Right lung (tissue), 10 donors: ENCODE measurements around the gene OSBPL2. TPM values are rescaled to one million over a fixed set of nuclear protein-coding genes. Genes with fewer than 3 reads are reported as not detected.

Source experiments
- DNase-seq, 2 donors: peaks; one replicate each; pipeline ENCODE4 v3.0.0-alpha.2; 2013
- long read RNA-seq, 8 donors: transcript quantifications; one replicate each; lab custom pipeline, GENCODE V29; 2026
- polyA plus RNA-seq, 5 donors: library from polyadenylated mRNA; unstranded; fragments of 120-200 nt; gene quantifications; one replicate each; pipeline versions ENCODE4 v1.2.1 to v1.2.3, GENCODE V29; 2013; ENCODE audit warnings: inconsistent platforms in 1 of 5, low replicate concordance in 1 of 5; ENCODE audit not compliant: insufficient read length in 5 of 5, insufficient read depth in 1 of 5

OSBPL2 gene
- polyA plus RNA-seq: 10 to 100 TPM; 25.8 to 32.7 (median 29.1) TPM
- long read RNA-seq, donor 1, full-length matches to known transcripts: 7 of 7 reads
- long read RNA-seq, donor 1, partial matches to known transcripts: 0 of 7 reads
- long read RNA-seq, donor 1, other reads (novel, unspliced or antisense): 0 of 7 reads
- long read RNA-seq, donor 2, full-length matches to known transcripts: 4 of 4 reads
- long read RNA-seq, donor 2, partial matches to known transcripts: 0 of 4 reads
- long read RNA-seq, donor 2, other reads (novel, unspliced or antisense): 0 of 4 reads
- long read RNA-seq, donor 3, full-length matches to known transcripts: 1 of 1 reads
- long read RNA-seq, donor 3, partial matches to known transcripts: 0 of 1 reads
- long read RNA-seq, donor 3, other reads (novel, unspliced or antisense): 0 of 1 reads
- long read RNA-seq, donor 4, full-length matches to known transcripts: 3 of 3 reads
- long read RNA-seq, donor 4, partial matches to known transcripts: 0 of 3 reads
- long read RNA-seq, donor 4, other reads (novel, unspliced or antisense): 0 of 3 reads
- long read RNA-seq, donor 5: 0 reads
- long read RNA-seq, donor 6, full-length matches to known transcripts: 4 of 4 reads
- long read RNA-seq, donor 6, partial matches to known transcripts: 0 of 4 reads
- long read RNA-seq, donor 6, other reads (novel, unspliced or antisense): 0 of 4 reads
- long read RNA-seq, donor 7, full-length matches to known transcripts: 4 of 16 reads
- long read RNA-seq, donor 7, partial matches to known transcripts: 12 of 16 reads
- long read RNA-seq, donor 7, other reads (novel, unspliced or antisense): 0 of 16 reads
- long read RNA-seq, donor 8, full-length matches to known transcripts: 1 of 1 reads
- long read RNA-seq, donor 8, partial matches to known transcripts: 0 of 1 reads
- long read RNA-seq, donor 8, other reads (novel, unspliced or antisense): 0 of 1 reads

DNA sequence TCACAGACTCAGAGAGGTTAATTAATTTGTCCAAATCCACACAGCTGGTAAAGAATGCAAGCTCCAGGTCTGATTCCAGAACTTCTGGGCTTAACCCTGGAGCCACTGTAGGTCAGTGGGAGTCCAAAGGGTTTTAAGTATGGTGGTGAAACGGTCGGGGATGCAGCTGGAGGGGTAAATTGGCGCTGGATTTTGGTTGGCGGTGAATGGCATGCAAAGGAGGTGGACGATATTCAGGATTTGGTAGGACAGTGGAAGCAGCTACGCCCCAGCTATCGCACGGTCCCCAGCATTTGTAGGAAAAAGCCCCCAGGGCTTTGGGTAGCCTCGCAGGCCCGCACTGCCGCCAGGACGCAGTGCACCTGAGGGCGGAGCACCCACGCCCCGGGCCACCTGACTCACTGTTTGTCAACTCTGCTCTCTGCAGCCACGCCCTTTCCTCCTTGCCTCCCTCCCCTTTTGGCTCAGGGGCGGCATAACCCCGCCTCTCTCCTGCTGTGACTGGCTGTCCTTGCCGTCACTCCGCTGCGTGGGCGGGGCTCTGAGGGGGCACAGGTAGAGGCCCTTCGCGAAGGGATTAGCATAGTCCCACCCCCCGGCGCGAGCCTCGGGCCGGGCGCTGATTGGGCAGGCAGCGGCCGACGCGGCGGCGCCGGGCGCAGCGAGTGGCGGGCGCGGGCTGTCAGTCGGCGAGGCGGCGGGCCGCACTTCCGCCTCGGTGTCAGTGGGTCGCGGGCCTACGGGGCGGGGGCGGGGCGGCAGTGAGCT is at the start of gene OSBPL2:
Gene OSBPL2 (plus strand): TSS at position 721 of the 768 bp plus-strand sequence. CDS start 17,664 bp downstream, outside the sequence.
- peak; percentile 99 for DNase-seq

DNA sequence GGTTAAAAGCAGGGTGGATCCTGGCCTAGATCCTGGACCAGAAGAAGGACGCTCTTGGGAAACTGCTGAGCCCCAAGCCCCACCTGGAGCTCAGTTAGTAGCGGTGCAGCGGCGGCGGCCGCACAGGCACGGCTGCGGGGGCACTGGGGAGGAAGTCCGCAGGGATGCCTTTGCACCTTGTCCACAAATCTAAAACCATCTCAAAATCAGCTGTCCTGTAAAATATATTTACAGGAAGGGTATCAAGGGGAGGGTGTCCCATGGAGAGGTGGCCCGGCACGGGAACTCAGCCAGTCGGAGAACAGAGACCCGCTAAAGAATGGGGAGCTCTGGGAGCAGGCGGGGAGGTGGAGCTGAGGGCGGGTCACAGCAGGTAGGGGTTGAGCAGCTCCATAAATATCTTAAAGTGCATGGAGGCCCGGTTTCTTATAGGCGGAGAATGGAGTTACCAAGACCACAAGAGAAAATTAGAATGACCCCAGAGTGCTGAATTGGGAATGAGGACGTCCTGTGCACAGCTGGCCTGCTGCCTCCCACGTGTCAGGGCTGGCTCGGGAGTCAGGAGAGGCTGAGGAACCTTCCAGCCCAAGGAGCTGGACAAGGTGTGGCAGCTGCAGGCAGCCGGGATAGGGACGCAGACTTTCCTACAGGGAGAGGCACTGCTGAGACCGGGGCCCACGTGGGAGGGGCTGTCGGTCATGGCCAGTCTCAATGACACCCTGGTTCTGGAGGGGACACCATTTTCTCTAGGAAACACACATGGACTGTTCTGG is 47.5 kb upstream of the OSBPL2 start:
- DNase-seq: no peak

DNA sequence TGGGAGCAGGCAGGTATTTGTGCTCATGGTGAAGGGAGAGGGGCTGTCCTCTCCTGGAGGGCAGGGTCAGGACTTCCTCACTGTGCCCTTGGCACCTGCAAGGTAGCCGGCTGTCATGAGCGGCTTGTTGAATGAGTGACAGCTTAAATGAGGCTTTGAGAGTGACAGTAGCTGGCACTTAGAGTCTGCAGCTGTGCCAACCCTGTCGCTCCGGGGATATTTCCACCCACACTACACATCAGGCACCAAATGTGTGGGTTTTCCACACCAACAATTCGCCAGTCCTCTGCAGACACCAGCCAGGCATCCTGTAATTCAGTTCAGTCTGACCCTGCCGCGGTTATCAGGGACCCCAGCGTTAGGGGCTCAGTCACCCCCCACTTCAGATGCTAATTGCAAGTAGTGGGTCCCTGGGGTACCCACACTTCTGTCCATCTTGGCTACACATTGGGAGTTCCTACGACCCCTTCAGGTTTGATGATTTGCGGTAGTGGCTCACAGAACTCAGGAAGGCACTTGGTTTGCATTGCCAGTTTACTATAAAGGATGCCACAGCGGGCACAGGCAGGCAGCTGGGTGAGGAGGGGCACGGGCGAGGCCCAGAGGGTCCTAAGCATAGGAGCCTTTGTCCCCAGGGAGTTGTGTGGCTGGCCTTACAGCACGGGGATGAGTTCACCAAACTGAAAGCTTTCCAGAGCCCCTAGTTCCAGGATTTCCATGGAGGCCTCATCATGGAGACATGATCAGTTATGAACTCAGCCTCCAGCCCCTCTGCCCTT is 46.4 kb upstream of the OSBPL2 start:
- no peak for DNase-seq

DNA sequence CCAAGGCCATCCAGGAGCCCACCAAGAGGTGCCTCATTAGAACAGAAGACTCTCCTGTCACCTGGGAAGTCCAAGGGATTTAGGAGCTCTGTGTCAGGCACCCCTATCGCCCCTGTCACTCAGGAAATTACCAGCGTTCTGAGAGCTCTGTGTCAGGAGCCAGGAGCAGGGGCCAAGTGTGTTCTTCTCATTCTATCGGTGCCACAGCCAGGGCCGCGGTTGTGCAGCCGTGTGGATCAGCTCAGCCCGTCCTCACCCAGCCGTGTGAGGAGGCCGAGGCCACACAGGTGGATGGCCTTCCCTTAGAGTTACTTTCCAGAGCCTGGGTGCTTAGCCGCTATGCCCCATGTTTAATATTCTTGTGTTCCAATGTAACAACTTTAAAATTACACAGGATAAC is 45.7 kb upstream of the OSBPL2 start:
- no peak for DNase-seq

DNA sequence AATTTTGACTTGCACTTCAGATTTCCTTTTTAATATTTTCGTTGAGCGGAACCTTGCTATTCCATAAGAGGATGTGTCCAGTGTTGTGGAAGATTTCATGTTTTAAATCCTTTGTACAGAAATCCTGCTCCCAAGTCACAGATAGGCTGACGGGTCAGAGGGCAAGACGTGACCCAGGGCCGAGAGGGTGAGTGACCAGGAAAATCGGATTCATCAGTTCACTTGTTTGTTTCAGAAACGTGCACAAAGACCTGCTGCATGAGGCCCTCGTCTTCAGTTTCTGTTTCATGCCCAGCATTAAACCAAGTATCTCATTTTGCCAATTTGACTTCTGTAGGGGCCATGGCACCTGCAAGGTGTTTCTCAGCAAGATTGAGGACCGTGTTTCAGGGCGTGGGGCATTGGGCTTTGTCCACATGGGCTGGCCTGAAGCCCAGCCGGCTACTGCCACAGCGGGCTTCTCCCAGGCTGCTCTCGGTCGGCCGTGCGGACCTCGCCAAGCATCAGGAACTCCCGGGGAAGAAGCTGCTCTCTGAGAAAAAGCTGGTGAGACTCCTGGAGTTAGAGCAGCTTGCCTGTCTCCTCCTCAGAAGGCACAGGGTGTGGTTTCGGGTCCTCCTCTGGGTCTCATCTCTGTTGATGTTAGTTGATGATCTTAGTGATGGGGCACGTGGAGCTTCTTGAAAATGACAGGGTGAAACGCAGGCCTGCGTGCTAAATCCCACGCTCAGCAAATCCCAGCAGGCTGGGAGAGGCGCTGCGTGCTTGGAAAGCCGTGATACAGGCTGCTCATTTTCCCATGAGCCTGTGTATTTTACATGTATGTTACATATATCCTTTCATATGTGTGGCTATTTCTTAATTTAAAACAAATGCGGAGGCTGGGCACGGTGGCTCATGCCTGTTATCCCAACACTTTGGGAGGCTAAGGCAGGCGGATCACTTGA is 45.0 kb upstream of the OSBPL2 start:
- DNase-seq: no peak

- DNase-seq: no peak
These were observed 43.3 kb upstream of the OSBPL2 start for GRCh38 chr20:62195075-62195405.

DNA sequence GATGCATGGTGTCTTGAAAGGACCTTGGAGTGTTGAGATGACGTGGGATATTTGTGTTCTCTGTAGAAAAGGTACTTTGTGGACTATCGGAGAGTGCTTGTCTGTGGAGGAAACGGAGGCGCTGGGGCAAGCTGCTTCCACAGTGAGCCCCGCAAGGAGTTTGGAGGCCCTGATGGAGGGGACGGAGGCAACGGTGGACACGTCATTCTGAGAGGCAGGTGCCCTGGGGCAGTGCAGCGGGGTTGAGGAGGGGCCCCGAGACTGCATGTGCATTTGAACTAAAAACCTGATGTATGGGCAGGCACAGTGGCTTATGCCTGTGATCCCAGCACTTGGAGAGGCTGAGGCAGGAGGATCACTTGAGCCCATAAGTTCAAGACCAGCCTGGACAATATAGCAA is 42.6 kb upstream of the OSBPL2 start:
- no peak for DNase-seq

DNA sequence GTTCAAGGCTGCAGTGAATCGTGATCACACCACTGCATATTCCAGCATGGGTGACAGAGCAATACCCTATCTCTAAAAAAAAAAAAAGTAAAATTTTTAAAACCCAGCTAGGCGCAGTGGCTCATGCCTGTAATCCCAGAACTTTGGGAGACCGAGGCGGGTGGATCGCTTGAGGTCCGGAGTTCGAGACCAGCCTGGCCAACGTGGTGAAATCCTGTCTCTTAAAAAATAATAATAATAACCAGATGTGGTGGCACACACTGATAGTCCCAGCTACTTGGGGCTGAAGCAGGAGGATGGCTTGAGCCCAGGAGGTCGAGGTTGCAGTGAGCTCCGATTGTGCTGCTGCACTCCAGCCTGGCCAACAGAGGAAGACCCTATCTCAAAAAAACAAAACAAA is 42.0 kb upstream of the OSBPL2 start:
- DNase-seq: no peak

- DNase-seq: no peak
These were observed 41.0 kb upstream of the OSBPL2 start for GRCh38 chr20:62197311-62197710.

DNA sequence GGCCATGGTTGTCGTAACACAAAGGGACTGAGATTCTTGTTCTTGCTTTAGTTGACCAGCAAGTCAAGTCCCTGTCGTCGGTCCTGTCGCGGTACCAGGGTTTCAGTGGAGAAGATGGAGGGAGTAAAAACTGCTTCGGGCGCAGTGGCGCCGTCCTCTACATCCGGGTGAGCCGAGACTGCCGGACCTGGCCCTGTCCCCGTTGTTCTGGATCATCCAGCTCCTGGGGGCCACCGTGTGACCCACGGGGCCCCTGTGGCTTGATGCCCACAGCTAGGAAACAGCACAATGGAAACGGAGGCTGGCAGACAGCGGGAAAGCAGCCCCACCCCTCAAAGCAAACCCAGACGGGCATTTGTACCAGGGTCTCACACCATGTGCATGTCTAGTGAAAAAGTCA is 40.5 kb upstream of the OSBPL2 start:
- no peak for DNase-seq

GRCh38 chr20:62198496-62198895 is 39.8 kb upstream of the OSBPL2 start:
- DNase-seq: no peak

DNA sequence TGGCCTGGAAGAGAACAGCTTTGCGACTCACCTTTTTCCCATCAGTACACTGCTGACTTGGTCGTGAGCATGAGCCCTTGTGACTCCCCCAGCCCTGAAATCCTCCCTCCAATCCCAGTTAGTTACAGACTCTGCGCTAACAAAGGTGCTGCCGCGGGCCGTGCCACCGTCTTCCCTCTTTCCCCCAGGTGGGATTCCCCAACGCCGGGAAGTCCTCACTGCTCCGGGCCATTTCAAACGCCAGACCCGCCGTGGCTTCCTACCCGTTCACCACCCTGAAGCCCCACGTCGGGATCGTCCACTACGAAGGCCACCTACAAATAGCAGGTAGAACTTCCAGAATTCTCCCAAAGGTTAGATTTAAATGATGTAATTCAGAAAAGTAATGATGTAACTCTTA is 39.4 kb upstream of the OSBPL2 start:
- no peak for DNase-seq

- DNase-seq: no peak
These were observed 37.7 kb upstream of the OSBPL2 start for GRCh38 chr20:62200491-62201172.

DNA sequence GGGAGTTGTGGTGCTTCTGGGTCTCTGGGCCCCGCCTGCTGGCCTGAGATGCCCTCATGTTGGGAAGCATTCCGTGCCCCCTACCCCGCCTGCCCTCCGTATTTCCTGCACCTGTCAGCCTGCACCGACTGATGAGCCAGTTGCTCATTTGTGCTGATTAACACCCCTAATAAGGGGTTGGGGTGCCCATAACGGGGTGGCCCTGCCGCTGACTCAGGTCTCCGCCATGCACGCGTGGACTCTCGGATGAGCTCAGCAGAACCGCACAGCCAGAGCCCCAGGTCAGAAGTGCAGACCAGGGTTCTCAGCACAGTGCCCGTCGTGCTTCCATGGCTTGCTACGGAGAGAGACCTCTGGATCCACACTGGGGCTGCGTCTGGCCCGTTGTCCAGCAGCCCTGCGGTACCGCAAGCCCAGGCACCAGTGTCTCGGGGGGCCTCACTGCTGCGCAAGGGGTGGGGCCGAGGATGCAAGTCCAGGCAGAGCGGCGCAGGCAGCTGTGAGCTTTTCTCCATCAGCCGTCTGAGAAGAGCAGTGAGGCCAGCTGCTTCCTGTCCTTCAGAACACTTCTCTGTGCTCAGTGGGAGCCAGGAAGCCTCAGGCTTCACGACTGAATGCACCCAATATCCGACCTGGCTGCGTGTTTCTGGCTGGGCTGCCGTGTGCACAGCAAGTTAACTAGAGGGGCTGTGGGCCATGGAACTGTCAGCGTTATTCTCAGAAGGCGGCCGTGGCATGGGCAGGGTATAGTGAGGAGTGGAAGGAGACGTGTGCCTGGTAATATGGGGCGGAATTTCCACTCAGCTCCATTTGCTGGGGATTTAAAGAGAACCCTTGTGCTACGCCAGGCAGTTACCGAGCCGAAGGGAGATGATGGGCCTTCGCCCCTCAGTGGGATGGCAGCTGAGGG is 36.9 kb upstream of the OSBPL2 start:
- DNase-seq: no peak

DNA sequence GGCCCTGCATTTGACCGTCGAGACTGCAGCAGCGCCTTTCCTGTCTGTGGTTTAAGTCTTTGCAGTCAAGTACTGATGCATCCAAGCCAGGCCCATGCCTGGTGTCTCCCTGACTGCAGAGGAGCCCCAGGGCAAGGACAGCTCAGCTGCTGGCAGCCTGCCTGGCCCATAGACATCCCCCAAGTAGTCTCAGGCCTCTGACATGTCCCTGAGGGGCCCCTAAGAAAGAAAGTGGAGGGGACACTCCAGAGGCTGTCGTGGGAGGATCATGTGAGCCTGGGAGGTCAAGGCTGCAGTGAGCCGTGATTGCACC is 36.3 kb upstream of the OSBPL2 start:
- DNase-seq: no peak

- no peak for DNase-seq
These were observed 35.5 kb upstream of the OSBPL2 start for GRCh38 chr20:62202676-62203377.
